ENCODE results near the gene AFF3. TPM values are rescaled to one million over a fixed set of nuclear protein-coding genes. Genes with fewer than 3 reads are reported as not detected.

AFF3 gene
- total RNA-seq, 1 experiment from 2014 or later: 0.22 TPM

DNA sequence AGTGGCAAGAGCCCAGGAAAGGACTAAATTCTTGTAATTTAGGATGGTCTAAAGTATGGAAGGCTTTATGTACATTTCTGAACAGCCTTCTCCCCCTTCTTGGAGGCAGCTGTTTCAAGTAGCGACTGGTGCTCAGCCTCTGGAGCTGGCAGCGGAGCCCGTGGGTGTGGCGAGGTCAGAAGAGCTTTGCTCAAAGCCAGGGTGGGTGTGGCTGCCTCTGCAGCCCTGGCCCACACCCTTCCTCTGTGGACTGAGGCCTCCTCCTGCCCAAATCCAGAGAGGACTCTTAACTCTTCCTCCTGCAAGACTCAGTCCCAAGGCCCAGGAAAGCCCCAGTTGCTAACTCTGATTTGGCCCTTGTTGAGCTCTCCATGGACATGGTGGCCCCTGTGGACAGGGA, 450.5 kb downstream of the AFF3 start:
- Histone ChIP-seq H4K91ac (ENCODE audit: insufficient read length, low read depth, low read length) (no peak overlapping the region), H3K27ac (ENCODE audit: insufficient read length, low read depth, low read length) (no peak overlapping the region), H2BK5ac (ENCODE audit: insufficient read length, low read length) (no peak overlapping the region), H2AFZ (ENCODE audit: low read length) (no peak overlapping the region), H3K56ac (ENCODE audit: insufficient read length, low read depth, low read length) (no peak overlapping the region), H3K14ac (ENCODE audit: insufficient read depth, low read length) (no peak overlapping the region), H4K8ac (replicated peaks; ENCODE audit: insufficient read length, low read depth, low read length) (no peak overlapping the region), H3K79me1 (ENCODE audit: insufficient read depth, low read depth, low read length, poor library complexity, severe bottlenecking) (no peaks in the 10 kb centered on the region), H3K18ac (ENCODE audit: insufficient read length, low read depth, low read length) (no peak overlapping the region), H3K4me1 (ENCODE audit: insufficient read depth, low read length) (no peaks in the 10 kb centered on the region), H3K9me3 (ENCODE audit: control insufficient read depth, low read depth, low read length) (no peaks in the 10 kb centered on the region), H2BK12ac (ENCODE audit: insufficient read length, low read depth, low read length) (no peak overlapping the region), H2AK5ac (ENCODE audit: insufficient read length, low read length) (no peak overlapping the region), H3K27me3 (ENCODE audit: insufficient read depth, low read length) (no peaks in the 10 kb centered on the region), H2BK15ac (ENCODE audit: low read depth, low read length) (no peak overlapping the region), H3K9ac (ENCODE audit: extremely low read depth, insufficient read length, low read length) (no peak overlapping the region), H3K23me2 (ENCODE audit: insufficient read length, low read depth, low read length, poor library complexity, severe bottlenecking) (no peaks in the 10 kb centered on the region), H3K79me2 (ENCODE audit: insufficient read depth, low read length) (no peaks in the 10 kb centered on the region), H3K23ac (ENCODE audit: insufficient read length, low read depth, low read length) (no peak overlapping the region), H3K4me2 (ENCODE audit: insufficient read depth, insufficient read length, low read length) (no peak overlapping the region), H3T11ph (ENCODE audit: low read length) (no peak overlapping the region), H4K5ac (ENCODE audit: insufficient read length, low read depth, low read length) (no peak overlapping the region), H2BK20ac (ENCODE audit: low read depth, low read length, poor library complexity, severe bottlenecking) (no peak overlapping the region), H4K20me1 (ENCODE audit: control insufficient read depth, insufficient read depth, insufficient read length) (peaks cover 2% of the 10 kb centered on the region), H2BK120ac (ENCODE audit: low read depth, low read length, poor library complexity, severe bottlenecking) (no peak overlapping the region), H3K4ac (ENCODE audit: low read depth, low read length) (no peak overlapping the region)
- DNase-seq: no peak
- no CpG with 5 or more reads among the region's 4 CpGs for WGBS (ENCODE audit: extremely low coverage, insufficient read length, low lambda C conversion rate)
- Mint-ChIP-seq H3K27me3 (ENCODE audit: low read depth) (no peaks in the 10 kb centered on the region; the same call in none of the 2 replicates), H3K4me3 (no peak overlapping the region), H3K9me3 (no peaks in the 10 kb centered on the region), H3K4me1 (no peaks in the 10 kb centered on the region), H3K36me3 (ENCODE audit: insufficient read depth in 1 of 3, low read depth in 3 of 3) (no peaks in the 10 kb centered on the region; a peak in 1 of 7 replicates), H3K27ac (no peak overlapping the region)
- TF ChIP-seq, protein P1, sequence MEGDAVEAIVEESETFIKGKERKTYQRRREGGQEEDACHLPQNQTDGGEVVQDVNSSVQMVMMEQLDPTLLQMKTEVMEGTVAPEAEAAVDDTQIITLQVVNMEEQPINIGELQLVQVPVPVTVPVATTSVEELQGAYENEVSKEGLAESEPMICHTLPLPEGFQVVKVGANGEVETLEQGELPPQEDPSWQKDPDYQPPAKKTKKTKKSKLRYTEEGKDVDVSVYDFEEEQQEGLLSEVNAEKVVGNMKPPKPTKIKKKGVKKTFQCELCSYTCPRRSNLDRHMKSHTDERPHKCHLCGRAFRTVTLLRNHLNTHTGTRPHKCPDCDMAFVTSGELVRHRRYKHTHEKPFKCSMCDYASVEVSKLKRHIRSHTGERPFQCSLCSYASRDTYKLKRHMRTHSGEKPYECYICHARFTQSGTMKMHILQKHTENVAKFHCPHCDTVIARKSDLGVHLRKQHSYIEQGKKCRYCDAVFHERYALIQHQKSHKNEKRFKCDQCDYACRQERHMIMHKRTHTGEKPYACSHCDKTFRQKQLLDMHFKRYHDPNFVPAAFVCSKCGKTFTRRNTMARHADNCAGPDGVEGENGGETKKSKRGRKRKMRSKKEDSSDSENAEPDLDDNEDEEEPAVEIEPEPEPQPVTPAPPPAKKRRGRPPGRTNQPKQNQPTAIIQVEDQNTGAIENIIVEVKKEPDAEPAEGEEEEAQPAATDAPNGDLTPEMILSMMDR (conservative IDR thresholded peaks at IDR 0.05): no peak
